Effector memory CD4-positive, alpha-beta T cell (primary cell): ENCODE data around the gene FYN.

Experiments
- DNase-seq, 3 donors: peaks; one replicate each; pipeline ENCODE4 v3.0.0-alpha.2; 2020
- H3K27ac ChIP-seq: 2 replicates; pipeline ENCODE4 v1.7.0; 2013; ENCODE audit warnings: mild to moderate bottlenecking, low read length, moderate library complexity; ENCODE audit not compliant: insufficient read depth, poor library complexity, severe bottlenecking
- H3K27me3 ChIP-seq: replicated peaks from 2 replicates; pipeline ENCODE4 v1.7.0; 2013; ENCODE audit warnings: mild to moderate bottlenecking, low read length; ENCODE audit not compliant: insufficient read depth, control insufficient read depth, poor library complexity, severe bottlenecking
- H3K36me3 ChIP-seq: 2 replicates; pipeline ENCODE4 v1.7.0; 2013; ENCODE audit warnings: mild to moderate bottlenecking, low read length, moderate library complexity; ENCODE audit not compliant: control insufficient read depth, insufficient read depth
- H3K4me1 ChIP-seq: 2 replicates; pipeline ENCODE4 v1.7.0; 2013; ENCODE audit warnings: low read length, mild to moderate bottlenecking; ENCODE audit not compliant: control insufficient read depth, insufficient read depth, poor library complexity, severe bottlenecking
- H3K4me3 ChIP-seq: 2 replicates; pipeline ENCODE4 v1.7.0; 2013; ENCODE audit warnings: low read length, low read depth, mild to moderate bottlenecking; ENCODE audit not compliant: insufficient read depth, poor library complexity, severe bottlenecking
- H3K9me3 ChIP-seq: 2 replicates; pipeline ENCODE4 v1.7.0; 2013; ENCODE audit warnings: mild to moderate bottlenecking, low read length, moderate library complexity; ENCODE audit not compliant: control insufficient read depth

The FYN gene

DNA sequence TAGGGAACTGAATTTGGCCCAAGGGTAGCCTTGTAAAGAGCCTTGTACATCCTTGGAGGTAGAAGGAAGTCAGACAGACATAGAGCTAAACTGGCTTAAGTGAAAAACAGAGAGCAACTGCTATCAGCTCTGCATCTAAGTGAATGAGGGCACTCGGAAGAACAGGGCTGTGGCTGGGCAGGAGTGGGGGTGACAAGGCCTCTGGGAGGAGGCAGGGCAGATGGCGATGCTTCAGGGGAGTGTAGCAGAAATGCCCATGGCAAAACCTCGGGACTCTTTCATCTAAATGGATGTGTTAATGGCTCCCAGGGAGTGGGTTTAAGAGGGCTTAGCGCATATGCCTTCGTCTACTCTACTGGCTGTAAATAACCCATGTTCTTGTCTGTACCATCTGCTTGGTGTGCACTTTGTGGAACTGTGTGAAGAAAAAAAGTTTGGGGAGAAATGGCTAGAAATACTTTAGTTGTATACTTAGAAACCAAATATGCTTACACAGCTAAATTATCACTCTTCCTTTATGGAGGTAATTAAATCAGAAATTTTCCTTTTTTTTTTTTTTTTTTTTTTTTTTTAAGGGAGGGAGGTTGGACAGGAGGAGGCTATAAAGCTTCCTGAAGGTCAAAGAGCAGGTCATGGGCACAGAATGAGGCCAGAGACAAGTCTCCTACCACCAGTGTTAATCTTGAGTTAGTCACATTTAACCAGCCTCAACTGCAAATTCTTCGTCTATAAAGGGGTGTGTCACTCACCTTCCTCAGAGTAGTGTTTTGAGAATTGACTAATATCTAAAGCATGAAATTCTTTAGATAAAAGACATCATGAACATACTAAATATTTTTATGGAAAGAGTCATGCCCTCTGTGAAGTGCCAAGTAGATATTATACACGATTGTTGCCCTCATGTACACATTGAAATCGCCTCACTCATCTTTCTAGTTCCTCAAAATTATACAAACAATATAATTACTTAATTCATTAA, 60.9 kb downstream of the FYN start:
- peak overlapping the region; percentile 38 for H3K27ac ChIP-seq
- H3K36me3 ChIP-seq: no peaks in the 10 kb centered on the region
- no peaks in the 10 kb centered on the region for H3K9me3 ChIP-seq
- H3K27me3 ChIP-seq: no peaks in the 10 kb centered on the region
- H3K4me1 ChIP-seq: peaks cover 40% of the 10 kb centered on the region
- H3K4me3 ChIP-seq: no peak overlapping the region
- no peak for DNase-seq

DNA sequence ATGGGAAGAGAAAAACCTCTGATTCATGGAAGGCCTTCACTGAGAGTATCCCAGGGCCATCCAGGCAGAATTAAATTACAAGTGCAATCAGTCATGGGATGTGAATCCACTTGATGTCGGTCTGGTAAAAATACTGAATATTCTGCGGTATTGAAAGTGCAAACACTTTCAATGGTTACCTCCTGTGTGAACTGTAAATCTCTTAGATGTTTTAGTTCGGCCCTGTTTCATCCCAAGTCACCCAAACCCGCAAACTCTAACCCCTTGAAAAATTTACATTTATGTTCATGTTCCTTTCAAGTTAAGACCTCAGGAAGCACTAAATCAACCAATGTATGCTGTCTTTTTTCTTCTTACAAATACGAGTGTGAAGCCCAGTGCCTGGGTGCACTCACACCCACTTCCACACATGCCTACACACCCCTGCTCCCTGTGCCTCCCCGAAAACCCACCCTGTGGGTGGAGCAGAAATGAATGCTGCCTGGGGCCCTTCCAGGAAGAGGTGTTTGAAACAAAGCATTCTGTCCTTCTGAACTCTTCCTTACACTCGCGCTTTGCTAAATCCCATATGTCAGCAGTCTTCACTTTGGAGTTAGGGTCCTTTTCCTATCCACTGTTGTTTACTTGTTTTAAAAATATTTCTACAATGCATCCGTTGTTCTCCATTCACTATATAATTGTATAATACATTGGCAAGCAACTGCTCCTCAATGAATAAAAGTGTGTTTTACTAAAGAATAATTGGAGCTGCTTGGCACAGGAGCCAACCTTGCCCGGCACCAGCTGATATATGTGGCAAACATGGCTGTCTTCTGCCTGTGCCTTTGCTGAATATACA, 62.7 kb downstream of the FYN start:
- H3K27me3 ChIP-seq: no peaks in the 10 kb centered on the region
- peak overlapping the region; percentile 45 for H3K27ac ChIP-seq
- peaks cover 55% of the 10 kb centered on the region for H3K4me1 ChIP-seq
- no peak for DNase-seq
- no peaks in the 10 kb centered on the region for H3K9me3 ChIP-seq
- no peaks in the 10 kb centered on the region for H3K36me3 ChIP-seq
- no peak overlapping the region for H3K4me3 ChIP-seq

DNA sequence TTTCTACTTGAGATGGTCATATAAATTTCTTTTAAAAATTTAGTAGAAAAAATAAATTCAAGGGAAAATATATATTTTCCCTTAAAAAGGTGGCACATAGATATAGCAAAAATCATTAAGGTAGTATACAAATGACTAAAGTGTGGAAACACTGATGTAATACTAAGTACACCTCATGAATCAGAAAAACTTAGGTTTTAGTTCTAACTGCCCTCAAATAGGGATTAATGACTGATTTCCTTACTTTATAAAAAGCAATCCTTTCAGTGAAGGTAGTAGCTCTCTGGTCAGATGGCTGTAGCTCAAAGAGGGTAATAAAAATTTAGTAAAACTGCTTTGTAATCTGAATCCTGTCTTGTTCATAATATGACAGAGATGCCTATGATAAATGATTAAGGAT, 63.5 kb downstream of the FYN start:
- Histone ChIP-seq H3K36me3 (no peaks in the 10 kb centered on the region), H3K27me3 (no peaks in the 10 kb centered on the region), H3K9me3 (no peaks in the 10 kb centered on the region), H3K4me3 (no peak overlapping the region), H3K27ac (peak overlapping the region; percentile 45), H3K4me1 (peaks cover 62% of the 10 kb centered on the region)
- no peak for DNase-seq

- H3K4me3 ChIP-seq: no peak overlapping the region
- no peaks in the 10 kb centered on the region for H3K27me3 ChIP-seq
- H3K9me3 ChIP-seq: no peaks in the 10 kb centered on the region
- H3K27ac ChIP-seq: peak overlapping the region; percentile 16
- no peaks in the 10 kb centered on the region for H3K36me3 ChIP-seq
- DNase-seq: no peak
- H3K4me1 ChIP-seq: peaks cover 67% of the 10 kb centered on the region
These were observed 64.0 kb downstream of the FYN start for GRCh38 chr6:111809264-111809663.

- DNase-seq: no peak
- H3K4me1 ChIP-seq: peaks cover 71% of the 10 kb centered on the region
- peak overlapping the region; percentile 21 for H3K27ac ChIP-seq
- no peaks in the 10 kb centered on the region for H3K27me3 ChIP-seq
- H3K9me3 ChIP-seq: no peaks in the 10 kb centered on the region
- H3K4me3 ChIP-seq: no peak overlapping the region
- no peaks in the 10 kb centered on the region for H3K36me3 ChIP-seq
These were observed 64.8 kb downstream of the FYN start for GRCh38 chr6:111808493-111808892.

- Histone ChIP-seq H3K27ac (peak overlapping the region; percentile 73), H3K4me3 (no peak overlapping the region), H3K4me1 (peaks cover 65% of the 10 kb centered on the region), H3K36me3 (no peaks in the 10 kb centered on the region), H3K9me3 (no peaks in the 10 kb centered on the region), H3K27me3 (no peaks in the 10 kb centered on the region)
- DNase-seq: no peak
These were observed 66.4 kb downstream of the FYN start for GRCh38 chr6:111806561-111807497.

- Histone ChIP-seq H3K4me1 (peaks cover 60% of the 10 kb centered on the region), H3K9me3 (no peaks in the 10 kb centered on the region), H3K36me3 (peaks cover 5% of the 10 kb centered on the region), H3K27ac (peak overlapping the region; percentile 73), H3K27me3 (no peaks in the 10 kb centered on the region), H3K4me3 (no peak overlapping the region)
- no peak for DNase-seq
These were observed 67.1 kb downstream of the FYN start for GRCh38 chr6:111806165-111806547.

DNA sequence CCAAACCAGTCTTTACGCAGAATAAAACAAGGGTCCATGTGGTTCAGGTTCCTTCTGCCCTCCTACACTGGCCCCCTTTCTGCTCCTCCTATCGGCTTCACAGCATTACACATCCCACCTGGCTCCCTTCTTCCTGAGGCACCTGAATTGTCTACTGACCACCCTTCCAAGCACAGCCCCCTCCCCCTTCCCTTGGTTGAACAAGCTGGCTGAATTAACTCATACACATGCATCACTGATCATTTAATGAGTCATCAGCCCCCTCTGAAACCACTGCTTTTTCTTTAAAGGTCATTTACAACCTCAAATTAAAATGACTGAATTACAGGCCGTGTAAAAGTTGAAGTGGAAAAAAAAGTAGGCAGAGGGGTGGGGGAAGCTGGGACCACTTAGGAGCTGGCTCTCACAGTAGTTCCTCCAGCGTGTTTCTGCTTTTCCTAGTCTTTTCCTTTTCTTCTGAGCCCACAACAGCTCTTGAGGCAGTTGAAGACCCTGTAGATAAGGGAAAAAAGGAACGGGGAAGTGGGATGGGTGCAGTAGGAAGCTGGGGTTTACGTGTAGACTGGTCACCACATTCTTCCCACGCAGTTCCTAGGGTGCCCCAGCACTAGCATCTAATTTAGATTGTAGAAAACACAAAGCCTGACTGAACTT, 67.6 kb downstream of the FYN start:
- Histone ChIP-seq H3K36me3 (peaks cover 5% of the 10 kb centered on the region), H3K4me1 (peaks cover 55% of the 10 kb centered on the region), H3K9me3 (no peaks in the 10 kb centered on the region), H3K27me3 (no peaks in the 10 kb centered on the region), H3K27ac (peak overlapping the region; percentile 73), H3K4me3 (no peak overlapping the region)
- no peak for DNase-seq

- no peaks in the 10 kb centered on the region for H3K9me3 ChIP-seq
- H3K4me3 ChIP-seq: peak overlapping the region; percentile 12
- peak; percentile 64 to 67 (median 65) for DNase-seq
- peaks cover 48% of the 10 kb centered on the region for H3K4me1 ChIP-seq
- peak overlapping the region; percentile 73 for H3K27ac ChIP-seq
- H3K36me3 ChIP-seq: peaks cover 5% of the 10 kb centered on the region
- no peaks in the 10 kb centered on the region for H3K27me3 ChIP-seq
These were observed 68.5 kb downstream of the FYN start for GRCh38 chr6:111804627-111805235.
